ENCODE results near the gene ATP13A4. TPM values are rescaled to one million over a fixed set of nuclear protein-coding genes. Genes with fewer than 3 reads are reported as not detected.

Gene ATP13A4
- total and polyA plus RNA-seq, 2 of the 4 experiments (the other 2 are of a cell fraction) = under 0.01 TPM; not detected in 1

- H4K20me1 ChIP-seq (ENCODE audit: insufficient read depth, low read length) = no peaks in the 10 kb centered on the region
- no peak overlapping the region for H3K27ac ChIP-seq (ENCODE audit: insufficient read depth, low read length)
- intact Hi-C loops (cut with micrococcal nuclease) = no loop called here
- H2BK5ac ChIP-seq (ENCODE audit: low read depth, low read length, poor library complexity, severe bottlenecking) = no peak overlapping the region
- H3K56ac ChIP-seq (ENCODE audit: extremely low read depth, insufficient read depth, low read length) = no peak overlapping the region
- dilution Hi-C loops (cut with HindIII; ENCODE audit: low sequenced_read_pairs, unreplicated experiment) = no loop called here
- BruUV-seq (replicated peaks) = no TSS peak
- no peaks in the 10 kb centered on the region for H3K4me1 ChIP-seq (ENCODE audit: control insufficient read depth, insufficient read depth, low read length)
- no peak overlapping the region for H3K14ac ChIP-seq (replicated peaks; ENCODE audit: low read depth, low read length)
- DNase-seq (no peak), ATAC-seq (ENCODE audit: low read depth) (no peak)
- H3K27me3 ChIP-seq (ENCODE audit: control insufficient read depth, insufficient read depth, low read length) = no peaks in the 10 kb centered on the region
- H3K18ac ChIP-seq (ENCODE audit: low read depth, low read length) = no peak overlapping the region
- H2BK120ac ChIP-seq (ENCODE audit: low read depth, low read length) = no peak overlapping the region
- no peak overlapping the region for H3K4ac ChIP-seq (ENCODE audit: low read depth, low read length)
- in situ Hi-C loops (cut with MboI; ENCODE audit: low sequenced_read_pairs) = no loop called here
- POLR2A ChIA-PET (ENCODE audit: unreplicated experiment) = no interaction called here
- no peak overlapping the region for H2BK20ac ChIP-seq (ENCODE audit: low read depth, low read length)
- H4K8ac ChIP-seq (ENCODE audit: low read depth in 2 of 2, low read length in 2 of 2) = no peak overlapping the region
- no peak overlapping the region for H2AK5ac ChIP-seq (ENCODE audit: low read depth, low read length)
- no CpG with 5 or more reads among the region's 6 CpGs for WGBS, 2 experiments (ENCODE audit: extremely low coverage in 2 of 2, insufficient read length in 1 of 2)
- H2AK9ac ChIP-seq (replicated peaks; ENCODE audit: low read depth, low read length, poor library complexity) = no peak overlapping the region
- no peak overlapping the region for H4K91ac ChIP-seq (ENCODE audit: insufficient read depth, low read depth, low read length)
- no peaks in the 10 kb centered on the region for H3K9me1 ChIP-seq (ENCODE audit: insufficient read depth, low read length)
- H3K9me3 ChIP-seq (ENCODE audit: control insufficient read depth, insufficient read depth, low read length) = peaks cover 9% of the 10 kb centered on the region
- no peak overlapping the region for H3K23ac ChIP-seq (ENCODE audit: low read depth, low read length)
- H3K36me3 ChIP-seq (ENCODE audit: control insufficient read depth, insufficient read depth, low read length) = no peaks in the 10 kb centered on the region
- H3K4me2 ChIP-seq (ENCODE audit: low read depth, low read length) = no peak overlapping the region
- CTCF ChIA-PET = no interaction called here
- H3K79me1 ChIP-seq (ENCODE audit: low read depth in 1 of 2, low read length in 2 of 2) = no peaks in the 10 kb centered on the region
- H4K5ac ChIP-seq (ENCODE audit: low read depth, low read length) = no peak overlapping the region
- H3K4me3 ChIP-seq (ENCODE audit: insufficient read depth, low read depth, low read length) = no peak overlapping the region
- H2BK15ac ChIP-seq (ENCODE audit: low read depth, low read length) = no peak overlapping the region
- no peak overlapping the region for H3K9ac ChIP-seq (ENCODE audit: low read depth, low read length)
- no peak overlapping the region for H2AFZ ChIP-seq (replicated peaks; ENCODE audit: low read length, poor library complexity)
- TF ChIP-seq MAFK (IDR thresholded peaks at IDR 0.05; ENCODE audit: low read depth, low read length) (no peak), RFX5 (IDR thresholded peaks at IDR 0.05; ENCODE audit: low read depth, low read length) (no peak), USF2 (IDR thresholded peaks at IDR 0.05; ENCODE audit: low read depth, low read length) (no peak), CEBPB (IDR thresholded peaks at IDR 0.05; ENCODE audit: low read depth, low read length) (no peak), FOS (IDR thresholded peaks at IDR 0.05; ENCODE audit: low read depth, low read length) (no peak), POLR2A (IDR thresholded peaks at IDR 0.05; ENCODE audit: low read depth, low read length) (no peak), MAZ (IDR thresholded peaks at IDR 0.05; ENCODE audit: borderline replicate concordance, low read depth, low read length) (no peak), BHLHE40 (IDR thresholded peaks at IDR 0.05; ENCODE audit: low read depth, low read length) (no peak), ELK1 (IDR thresholded peaks at IDR 0.05; ENCODE audit: borderline replicate concordance, low read depth, low read length) (no peak), NFE2L2 (IDR thresholded peaks at IDR 0.05; ENCODE audit: low read depth, low read length) (no peak)
Measured at GRCh38 chr3:193388361-193388760, 166.3 kb downstream of the ATP13A4 start.

Measured in IMR-90 (cell line).